GM21447 (cell line): Measurements from ENCODE around the gene EIF2S3B.
"Not testable (repeated sequence)": the region's sequence is repeated elsewhere in the genome, so short reads cannot be mapped to it uniquely, and the experiment has no call there.

Experiments used
- ATAC-seq: cut with Tn5 transposase; IDR thresholded peaks from one replicate; pipeline ENCODE4 v1.9.1; 2021; ENCODE audit not compliant: unreplicated experiment

Gene EIF2S3B

DNA sequence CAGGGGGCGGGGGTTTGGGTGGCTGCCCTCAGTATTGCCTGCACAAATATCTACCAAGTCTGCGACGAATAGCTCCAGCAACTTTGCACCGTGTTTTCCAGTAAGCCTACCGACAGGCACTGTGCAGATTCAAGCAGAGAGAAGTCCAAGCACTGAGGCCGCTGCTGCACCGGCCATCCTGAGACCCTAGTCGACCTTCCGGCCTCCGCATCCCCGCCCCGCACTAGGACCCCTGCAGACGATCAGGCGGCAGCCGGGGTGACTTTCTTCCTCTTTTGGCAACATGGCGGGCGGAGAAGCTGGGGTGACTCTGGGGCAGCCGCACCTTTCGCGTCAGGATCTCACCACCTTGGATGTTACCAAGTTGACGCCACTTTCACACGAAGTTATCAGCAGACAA, at the start of gene EIF2S3B:
TSS of gene EIF2S3B (plus strand) at position 271 of the 400 bp plus-strand sequence. CDS start at position 284, 13 bp downstream.
- no peak for ATAC-seq

DNA sequence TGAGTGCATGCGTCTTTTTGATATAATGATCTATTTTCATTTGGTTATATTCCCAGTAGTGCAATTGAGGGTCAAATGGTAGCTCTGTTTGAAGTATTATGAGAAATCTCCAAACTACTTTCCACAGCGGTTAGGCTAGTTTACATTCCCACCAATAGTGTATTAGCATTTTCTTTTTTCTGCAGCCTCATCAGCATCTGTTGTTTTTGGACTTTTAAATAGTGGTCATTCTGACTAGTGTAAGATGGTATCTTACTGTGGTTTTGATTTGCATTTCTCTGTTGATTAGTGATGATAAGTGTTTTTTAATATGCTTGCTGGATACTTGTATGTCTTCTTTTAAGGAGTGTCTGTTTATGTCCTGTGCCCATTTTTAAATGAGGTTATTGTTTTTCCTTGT, 48.8 kb upstream of the EIF2S3B start:
- no peak for ATAC-seq

DNA sequence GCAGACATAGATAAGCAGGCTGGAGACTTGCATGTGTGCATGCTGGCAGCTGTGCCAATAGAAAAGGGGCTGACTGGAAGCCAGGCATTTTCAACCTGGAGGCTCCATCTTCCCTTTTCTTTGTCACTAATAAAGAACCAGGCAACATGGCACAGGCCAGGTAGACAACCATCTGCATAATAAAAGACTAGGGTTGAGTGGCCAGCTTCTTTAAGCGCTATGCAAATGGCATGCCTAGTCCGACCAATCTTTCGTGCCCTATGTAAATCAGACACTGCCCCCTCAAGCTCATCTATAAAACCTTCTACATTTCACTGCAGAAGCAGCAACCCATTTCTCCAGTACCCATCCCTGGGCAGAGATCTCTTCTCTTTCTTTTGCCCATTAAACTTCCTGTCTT, 47.9 kb upstream of the EIF2S3B start:
- ATAC-seq: no peak

DNA sequence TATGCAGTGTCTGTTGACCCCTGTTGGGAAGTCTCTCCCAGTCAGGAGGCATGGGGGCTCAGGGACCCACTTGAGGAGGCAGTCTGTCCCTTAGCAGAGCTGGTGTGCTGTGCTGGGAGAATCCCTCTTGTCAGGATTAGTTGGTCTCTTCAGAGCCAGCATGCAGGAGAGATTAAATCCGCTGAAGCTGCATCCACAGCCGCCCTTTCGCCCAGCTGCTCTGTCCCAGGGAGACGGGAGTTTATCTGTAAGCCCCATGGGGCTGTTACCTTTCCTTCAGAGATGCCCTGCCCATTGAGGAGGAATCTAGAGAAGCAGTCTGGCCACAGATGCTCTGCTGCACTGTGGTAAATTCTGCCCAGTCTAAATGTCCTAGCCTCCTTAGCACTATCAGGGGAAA, 39.4 kb upstream of the EIF2S3B start:
- ATAC-seq: no peak

DNA sequence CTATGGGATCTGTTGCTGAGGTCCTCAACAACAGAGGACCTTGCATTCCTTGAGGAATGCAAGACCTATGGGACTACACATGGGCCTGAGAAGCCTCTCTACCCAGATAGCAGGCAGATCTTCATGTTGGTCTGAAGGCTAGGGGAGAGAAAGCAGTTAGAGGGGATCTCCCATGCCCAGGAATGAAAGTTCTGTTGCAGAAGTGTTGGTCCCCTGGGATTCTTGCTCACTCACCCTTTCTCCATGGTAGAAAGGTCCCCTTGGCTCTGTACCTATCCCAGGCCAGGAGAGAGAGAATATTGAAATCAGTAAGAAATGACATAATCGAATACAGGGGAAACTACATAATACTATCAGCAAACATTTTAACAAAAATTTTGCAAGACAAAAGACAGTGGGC, 36.0 kb upstream of the EIF2S3B start:
- no peak for ATAC-seq

DNA sequence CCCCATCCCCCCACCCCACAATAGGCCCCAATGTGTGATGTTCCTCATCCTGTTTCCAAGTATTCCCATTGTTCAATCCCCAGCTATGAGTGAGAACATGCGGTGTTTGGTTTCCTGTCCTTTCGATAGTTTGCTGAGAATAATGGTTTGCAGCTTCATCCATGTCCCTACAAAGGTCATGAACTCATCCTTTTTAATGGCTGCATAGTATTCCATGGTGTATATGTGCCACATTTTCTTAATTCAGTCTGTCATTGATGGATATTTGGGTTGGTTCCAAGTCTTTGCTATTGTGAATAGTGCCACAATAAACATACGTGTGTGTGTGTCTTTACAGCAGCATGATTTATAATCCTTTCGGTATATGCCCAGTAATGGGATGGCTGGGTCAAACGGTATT, 32.9 kb upstream of the EIF2S3B start:
- not testable (repeated sequence) for ATAC-seq

DNA sequence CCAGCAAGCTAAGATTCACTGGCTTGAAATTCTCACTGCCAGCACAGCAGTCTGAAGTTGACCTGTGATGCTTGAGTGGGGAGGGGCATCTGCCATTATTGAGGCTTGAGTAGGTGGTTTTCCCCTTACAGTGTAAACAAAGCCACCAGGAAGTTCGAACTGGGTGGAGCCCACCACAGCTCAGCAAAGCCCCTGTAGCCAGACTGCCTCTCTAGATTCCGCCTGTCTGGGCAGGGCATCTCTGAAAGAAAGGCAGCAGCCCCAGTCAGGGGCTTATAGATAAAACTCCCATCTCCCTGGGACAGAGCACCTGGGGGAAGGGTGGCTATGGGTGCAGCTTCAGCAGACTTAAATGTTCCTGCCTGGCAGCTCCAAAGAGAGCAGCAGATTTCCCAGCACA, 23.8 kb upstream of the EIF2S3B start:
- not testable (repeated sequence) for ATAC-seq

DNA sequence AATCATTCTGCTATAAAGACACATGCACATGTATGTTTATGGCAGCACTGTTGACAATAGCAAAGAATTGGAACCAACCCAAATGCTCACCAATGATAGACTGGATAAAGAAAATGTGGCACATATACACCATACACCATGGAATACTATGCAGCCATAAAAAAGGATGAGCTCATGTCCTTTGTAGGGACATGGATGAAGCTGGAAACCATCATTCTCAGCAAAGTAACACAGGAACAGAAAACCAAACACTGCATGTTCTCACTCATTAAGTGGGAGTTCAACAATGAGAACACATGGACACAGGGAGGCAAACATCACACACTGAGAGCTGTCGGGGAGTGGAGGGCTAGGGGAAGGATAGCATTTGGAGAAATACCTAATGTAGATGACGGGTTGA, 18.4 kb upstream of the EIF2S3B start:
- ATAC-seq: not testable (repeated sequence)

DNA sequence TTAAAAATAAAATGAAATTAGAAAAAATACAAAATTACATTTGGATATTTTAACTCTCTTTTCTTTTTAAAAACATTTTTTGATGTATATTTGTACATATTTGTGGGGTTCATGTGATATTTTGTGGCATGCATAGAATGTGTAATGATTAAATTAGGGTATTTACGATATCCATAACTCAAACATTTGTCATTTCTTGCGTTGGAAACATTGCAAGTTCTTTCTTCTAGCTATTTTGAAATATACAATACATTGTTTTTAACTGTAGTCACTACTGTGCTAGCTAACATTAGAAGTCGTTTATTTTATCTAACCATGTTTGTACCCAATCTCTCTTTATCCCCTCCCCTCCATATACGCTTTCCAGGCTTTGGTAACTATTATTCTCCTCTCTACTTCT, 13.9 kb upstream of the EIF2S3B start:
- no peak for ATAC-seq

DNA sequence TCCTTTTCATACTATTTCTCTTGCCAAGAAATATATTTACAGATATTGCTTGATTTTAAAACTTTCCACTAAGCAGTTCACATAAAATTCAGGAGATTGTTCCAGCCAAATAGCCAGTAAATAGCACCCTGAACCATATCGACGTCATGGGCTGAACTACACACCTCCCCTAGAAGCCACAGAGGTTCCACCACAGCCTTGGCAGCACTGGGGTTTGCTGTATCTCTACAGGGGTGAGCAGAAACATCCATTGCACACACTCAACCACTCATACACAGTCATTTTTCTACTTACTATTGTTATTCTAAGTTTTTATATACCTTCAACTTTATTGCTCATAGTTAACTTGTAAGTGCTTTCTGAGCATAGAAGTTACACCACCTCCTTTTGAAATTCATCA, 8.1 kb upstream of the EIF2S3B start:
- no peak for ATAC-seq

DNA sequence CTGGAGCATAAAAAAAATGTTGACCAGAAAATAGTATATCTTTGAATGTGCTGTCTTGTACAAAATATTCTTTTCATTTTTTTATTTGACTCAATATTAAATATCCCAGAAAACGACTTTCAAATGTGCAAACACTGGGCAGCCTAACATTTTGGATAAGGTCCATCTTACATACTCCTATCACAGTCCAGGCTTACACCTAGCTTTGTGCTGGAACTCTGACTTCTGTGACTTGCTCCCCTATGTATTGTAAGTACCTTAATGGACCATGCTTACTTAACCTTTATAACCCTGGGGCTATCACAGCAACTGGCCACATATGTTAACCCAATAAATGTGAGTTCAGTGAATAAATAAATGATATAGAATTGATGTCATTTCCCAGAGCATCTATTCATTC, 7.6 kb upstream of the EIF2S3B start:
- no peak for ATAC-seq

DNA sequence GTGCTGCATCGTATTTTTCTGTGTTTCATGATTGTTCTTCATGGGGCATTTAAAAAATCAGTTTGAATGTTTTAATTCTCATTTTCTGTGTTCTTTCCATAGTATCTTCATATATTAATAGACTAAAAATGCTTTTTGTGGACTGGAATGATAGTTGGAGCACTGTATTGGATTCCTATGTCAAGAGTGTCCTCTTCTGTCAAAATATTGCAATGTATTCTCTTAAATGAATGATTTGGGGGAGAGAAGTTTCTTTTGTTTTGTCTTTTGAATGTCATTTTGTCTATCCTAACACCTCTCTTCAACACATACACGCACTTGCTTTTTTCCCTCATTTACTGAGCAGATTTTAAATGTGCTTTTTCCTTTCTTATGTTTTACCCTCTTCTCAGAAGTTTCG, 4.7 kb upstream of the EIF2S3B start:
- ATAC-seq: no peak

DNA sequence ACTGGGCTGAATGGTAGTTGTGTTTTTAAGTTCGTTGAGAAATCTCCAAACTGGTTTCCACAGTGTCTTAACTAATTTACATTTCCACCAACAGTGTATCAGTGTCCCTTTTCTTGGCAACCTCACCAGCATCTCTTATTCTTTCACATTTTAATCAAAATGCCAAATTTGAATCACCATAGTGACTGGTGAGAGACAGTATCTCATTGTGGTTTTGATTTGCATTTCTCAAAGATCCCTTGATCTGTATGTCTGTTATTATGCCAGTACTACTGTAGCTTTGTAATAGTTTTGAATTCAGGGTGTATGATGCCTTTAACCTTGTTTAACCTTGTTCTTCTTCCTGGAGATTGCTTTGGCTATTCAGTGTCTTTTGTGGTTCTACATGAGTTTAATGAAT, 2.2 kb upstream of the EIF2S3B start:
- ATAC-seq: no peak

DNA sequence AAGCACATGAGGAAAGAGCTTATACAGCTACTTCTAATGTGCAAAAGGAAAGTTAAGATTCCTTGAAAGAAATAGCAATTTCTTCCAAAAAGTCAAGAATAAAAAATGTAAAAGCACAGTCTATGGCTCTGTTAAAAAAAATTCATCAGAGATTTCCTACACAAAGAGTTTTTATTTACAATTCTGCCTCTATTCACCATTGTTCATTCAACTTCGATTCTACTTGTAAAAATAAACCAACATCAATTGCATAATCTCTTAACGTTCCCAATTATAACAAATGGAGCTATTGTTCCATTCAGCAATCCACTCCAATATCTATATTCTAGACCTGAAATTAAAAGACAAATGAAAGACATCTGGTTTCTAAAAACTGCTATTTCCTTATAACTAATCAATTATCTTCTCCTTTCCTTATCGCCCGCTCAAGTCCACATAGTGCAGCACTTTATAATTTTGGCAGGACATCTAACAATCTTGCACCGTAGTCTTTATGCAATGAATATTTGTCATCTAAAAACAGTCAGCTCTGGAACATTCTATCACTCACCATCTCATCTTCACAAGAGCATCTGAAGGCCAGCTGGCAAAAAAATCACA, 6.2 kb downstream of the EIF2S3B start:
- no peak for ATAC-seq

DNA sequence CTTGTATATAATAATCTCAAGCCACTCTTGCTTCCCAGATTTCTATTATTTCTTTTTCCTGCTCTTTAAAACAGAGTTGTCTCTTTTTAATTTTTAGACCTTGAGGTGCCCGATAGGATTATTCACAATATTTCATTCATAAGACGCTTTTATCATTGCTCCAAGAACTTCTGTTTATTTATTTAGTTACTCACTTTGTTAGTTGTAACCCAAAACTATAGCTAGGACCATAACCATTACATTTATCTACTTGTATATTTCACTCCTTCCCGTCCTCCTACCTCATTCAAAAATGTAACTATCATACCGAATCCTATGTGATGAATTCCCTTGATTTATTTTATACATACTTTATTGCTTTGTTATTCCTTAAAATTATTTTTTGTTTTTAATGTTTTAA, 7.1 kb downstream of the EIF2S3B start:
- ATAC-seq: no peak

DNA sequence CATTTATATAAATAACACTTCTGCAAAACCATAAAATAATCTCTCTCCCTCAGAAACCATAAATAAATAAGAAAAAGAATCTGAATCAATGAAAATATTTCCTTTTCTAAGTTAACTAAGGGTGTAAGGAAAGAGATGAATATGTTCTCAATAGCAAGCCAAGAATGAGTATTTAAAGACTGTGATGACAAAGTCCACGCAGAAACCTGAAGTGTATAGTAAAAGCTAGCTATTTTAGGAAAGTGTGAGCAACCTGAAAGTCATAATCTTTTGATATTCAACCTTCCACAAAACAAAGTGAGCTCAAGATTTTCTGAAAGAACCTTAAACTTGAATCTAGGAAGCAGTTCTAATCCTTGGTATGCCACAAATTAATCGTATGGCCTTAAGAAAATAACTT, 15.9 kb downstream of the EIF2S3B start:
- no peak for ATAC-seq

DNA sequence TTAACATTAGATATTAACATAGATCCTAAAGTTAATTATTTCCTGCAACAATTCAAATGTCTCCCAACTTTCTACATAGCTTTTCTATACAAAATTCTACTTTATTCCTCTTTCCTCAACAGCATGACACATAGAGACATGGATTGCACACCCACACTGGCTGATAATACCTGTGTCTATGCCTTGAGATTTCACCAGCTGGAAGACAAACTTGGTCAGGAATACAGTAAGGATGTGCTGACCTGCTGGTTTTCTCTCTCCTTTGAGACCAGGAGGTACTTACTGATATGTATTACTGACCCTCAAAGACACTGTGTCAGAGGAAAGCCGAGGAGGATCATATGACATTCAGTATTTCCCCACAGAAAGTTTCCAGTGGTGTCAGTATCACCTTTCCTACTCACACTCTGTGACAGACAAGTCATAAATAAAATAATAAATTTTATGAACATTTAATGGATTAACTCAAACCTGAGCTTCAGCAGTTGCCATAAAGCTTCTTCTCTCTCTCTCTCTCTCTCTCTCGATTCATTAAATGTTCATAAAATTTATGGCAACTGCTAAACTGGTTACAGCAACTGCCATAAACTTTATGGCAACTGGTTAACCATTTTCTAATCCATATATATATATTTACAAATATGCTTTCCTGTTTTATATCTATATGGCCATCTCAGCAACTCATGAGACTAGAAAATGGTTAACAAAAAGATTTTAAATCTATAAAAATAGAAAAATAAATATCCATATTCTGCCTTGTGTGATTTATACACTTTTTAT, 22.7 kb downstream of the EIF2S3B start:
- no peak for ATAC-seq

DNA sequence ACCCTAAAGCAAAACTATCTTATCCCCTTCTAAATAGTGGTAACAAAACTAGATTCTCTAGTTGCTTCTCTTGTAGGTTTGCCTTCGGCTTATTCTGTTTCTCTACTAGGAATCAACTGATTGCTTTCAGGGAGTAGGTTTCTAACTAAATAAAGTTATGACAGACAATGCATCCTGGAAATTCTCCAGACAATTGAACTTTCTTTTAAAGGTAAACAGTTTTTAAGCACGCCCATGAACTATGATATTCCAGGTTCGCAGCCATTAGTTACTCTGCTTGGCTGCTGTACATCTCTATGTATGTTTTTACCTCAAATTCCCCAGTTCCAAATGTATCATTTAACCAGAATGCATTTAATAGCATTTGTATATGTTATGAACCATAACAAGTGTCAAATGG, 23.9 kb downstream of the EIF2S3B start:
- no peak for ATAC-seq

DNA sequence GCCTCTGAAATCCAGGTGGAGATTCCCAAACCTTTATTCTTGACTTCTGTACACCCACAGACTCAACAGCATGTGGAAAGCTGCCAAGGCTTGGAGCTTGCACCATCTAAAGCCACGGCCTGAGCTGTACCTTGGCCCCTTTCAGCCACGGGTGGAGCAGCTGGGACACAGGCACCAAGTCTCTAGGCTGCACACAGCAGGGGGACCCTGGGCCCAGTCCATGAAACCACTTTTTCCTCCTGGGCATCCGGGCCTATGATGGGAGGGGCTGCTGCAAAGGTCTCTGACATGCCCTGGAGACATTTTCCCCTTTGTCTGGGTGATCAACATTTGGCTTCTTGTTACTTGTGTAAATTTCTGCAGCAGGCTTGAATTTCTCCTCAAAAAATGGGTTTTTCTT, 32.0 kb downstream of the EIF2S3B start:
- ATAC-seq: no peak

DNA sequence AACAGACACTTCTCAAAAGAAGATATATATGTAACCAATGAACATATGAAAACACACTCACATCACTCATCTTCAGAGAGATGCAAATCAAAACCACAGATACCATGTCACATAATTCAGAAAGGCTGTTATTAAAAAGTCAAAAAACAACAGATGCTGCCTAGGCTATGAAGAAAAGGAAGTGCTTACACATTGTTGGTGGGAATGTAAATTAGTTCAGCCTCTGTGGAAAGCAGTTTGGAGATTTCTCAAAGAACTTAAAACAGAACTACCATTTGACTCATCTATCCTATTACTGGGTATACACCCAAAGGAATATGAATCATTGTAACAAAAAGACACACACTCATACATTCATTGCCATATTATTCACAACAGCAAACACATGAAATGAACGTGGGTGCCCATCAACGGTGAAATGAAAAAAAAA, 35.1 kb downstream of the EIF2S3B start:
- ATAC-seq: peak; percentile 92

DNA sequence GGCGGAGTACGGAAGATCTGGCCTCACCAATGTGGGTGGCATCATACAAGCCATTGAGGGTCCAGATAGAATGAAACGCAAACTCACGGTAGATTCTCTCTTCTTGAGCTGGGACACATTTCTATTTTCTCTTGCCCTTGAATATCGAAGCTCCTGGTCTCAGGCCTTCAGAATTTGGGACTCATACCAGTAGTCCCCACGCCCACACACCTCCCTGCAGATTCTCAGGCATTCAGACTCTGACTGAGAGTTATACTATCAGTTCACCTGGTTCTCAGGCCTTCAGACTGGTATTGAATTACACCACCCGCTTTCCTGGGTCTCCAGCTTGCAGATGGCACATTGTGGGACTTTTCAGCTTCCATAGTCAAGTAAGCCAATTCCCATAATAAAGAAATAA, 37.8 kb downstream of the EIF2S3B start:
- no peak for ATAC-seq

DNA sequence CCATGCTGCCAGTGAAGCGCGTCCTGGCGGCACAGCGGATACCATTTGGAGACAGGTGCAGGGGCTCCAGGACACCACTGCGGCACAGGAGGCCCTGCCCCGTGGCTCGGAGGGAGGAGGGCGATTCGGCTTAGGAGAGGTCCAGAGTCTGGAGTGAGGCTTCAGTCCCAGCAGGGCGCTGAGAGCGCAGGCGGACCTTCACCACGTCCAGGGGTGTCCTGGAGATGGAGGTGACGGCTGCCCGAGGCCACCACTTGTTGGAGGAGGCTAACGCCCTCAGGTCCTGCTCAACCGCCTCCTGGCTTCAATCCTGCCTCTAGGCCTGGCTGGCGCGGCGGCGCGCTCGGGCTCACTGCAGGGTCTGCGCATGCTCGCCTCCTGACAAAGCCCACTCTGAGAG, 45.7 kb downstream of the EIF2S3B start:
- ATAC-seq: no peak

DNA sequence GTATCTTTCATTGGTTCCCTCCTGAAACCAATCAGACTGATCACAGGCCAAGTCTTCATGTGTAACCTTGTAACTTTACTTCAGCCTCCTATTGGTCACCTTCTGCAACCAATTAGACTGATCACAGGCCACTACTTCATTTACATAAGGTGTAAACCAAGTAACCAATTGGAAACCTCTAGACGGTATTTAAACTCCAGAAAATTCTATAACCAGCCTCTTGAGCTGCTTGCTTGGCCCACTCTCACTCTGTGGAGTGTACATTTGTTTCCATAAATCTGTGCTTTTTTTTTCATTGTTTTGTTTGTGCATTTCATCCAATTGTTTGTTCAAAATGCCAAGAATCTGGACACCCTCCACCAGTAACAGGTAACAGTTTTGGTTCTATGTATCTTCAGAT, 47.5 kb downstream of the EIF2S3B start:
- ATAC-seq: no peak
